Measurements from ENCODE around the gene SH3GL1. TPM values are rescaled to one million over a fixed set of nuclear protein-coding genes. Genes with fewer than 3 reads are reported as not detected.

Gene SH3GL1
- total RNA-seq, 1 donor from 2014 or later: 16.2 TPM

- no peaks in the 10 kb centered on the region for H3K36me3 ChIP-seq (ENCODE audit: control insufficient read depth in 3 of 3, insufficient read depth in 3 of 3, low read length in 3 of 3)
- no peaks in the 10 kb centered on the region for H3K27me3 ChIP-seq (ENCODE audit: control insufficient read depth in 3 of 3, insufficient read depth in 3 of 3, low read length in 3 of 3)
- peak within 1 kb of the TSS; percentile 76 to 87 (median 85) for H3K4me3 ChIP-seq (ENCODE audit: low read length in 3 of 3)
- no peaks in the 10 kb centered on the region for H3K9me3 ChIP-seq (ENCODE audit: control insufficient read depth in 3 of 3, low read length in 3 of 3)
- H3K27ac ChIP-seq (ENCODE audit: low read depth, low read length): peak within 1 kb of the TSS; percentile 86
- H3K4me1 ChIP-seq (ENCODE audit: control insufficient read depth in 3 of 3, insufficient read depth in 3 of 3, low read length in 3 of 3): peaks cover 31 to 45% (median 35%) of the 10 kb centered on the region in 3 donors
- H3K9ac ChIP-seq (ENCODE audit: low read depth in 1 of 3, low read length in 3 of 3): peak within 1 kb of the TSS; percentile 77 to 90 (median 79)
These were observed 2.0 kb upstream of the SH3GL1 start, which contains the start of gene CHAF1A for GRCh38 chr19:4402171-4403004. TSS of gene CHAF1A (plus strand) at chr19:4402640. CDS start at chr19:4402763, 123 bp downstream.

- Histone ChIP-seq H3K4me1 (ENCODE audit: control insufficient read depth in 3 of 3, insufficient read depth in 3 of 3, low read length in 3 of 3) (peaks cover 37 to 51% (median 41%) of the 10 kb centered on the region in 3 donors), H3K9ac (ENCODE audit: low read depth in 1 of 3, low read length in 3 of 3) (peak overlapping the region; percentile 60 to 72 (median 70)), H3K27me3 (ENCODE audit: control insufficient read depth in 3 of 3, insufficient read depth in 3 of 3, low read length in 3 of 3) (no peaks in the 10 kb centered on the region)
These were observed 1.4 kb upstream of the SH3GL1 start for GRCh38 chr19:4401769-4402170.

GRCh38 chr19:4399812-4400134 is 574 bp downstream of the SH3GL1 start:
- H3K27me3 ChIP-seq (ENCODE audit: control insufficient read depth in 3 of 3, insufficient read depth in 3 of 3, low read length in 3 of 3): no peaks in the 10 kb centered on the region
- H3K9ac ChIP-seq (ENCODE audit: low read depth in 1 of 3, low read length in 3 of 3): peak overlapping the region; percentile 54 to 92 (median 90)
- peak overlapping the region; percentile 73 to 91 (median 84) for H3K4me3 ChIP-seq (ENCODE audit: low read length in 3 of 3)
- peak overlapping the region; percentile 94 for H3K27ac ChIP-seq (ENCODE audit: low read depth, low read length)
- H3K36me3 ChIP-seq (ENCODE audit: control insufficient read depth in 3 of 3, insufficient read depth in 3 of 3, low read length in 3 of 3): peaks cover 0 to 7% (median 3%) of the 10 kb centered on the region in 3 donors
- H3K4me1 ChIP-seq (ENCODE audit: control insufficient read depth in 3 of 3, insufficient read depth in 3 of 3, low read length in 3 of 3): peaks cover 39 to 60% (median 44%) of the 10 kb centered on the region in 3 donors
- H3K9me3 ChIP-seq (ENCODE audit: control insufficient read depth in 3 of 3, low read length in 3 of 3): no peaks in the 10 kb centered on the region

More at GRCh38 chr19:4401769-4402170, 1.4 kb upstream of the SH3GL1 start:
- H3K4me3 ChIP-seq (ENCODE audit: low read length in 3 of 3): peak overlapping the region; percentile 41 to 64 (median 63)
- H3K36me3 ChIP-seq (ENCODE audit: control insufficient read depth in 3 of 3, insufficient read depth in 3 of 3, low read length in 3 of 3): peaks cover 0 to 3% (median 0%) of the 10 kb centered on the region in 3 donors
- peak overlapping the region; percentile 86 for H3K27ac ChIP-seq (ENCODE audit: low read depth, low read length)
- H3K9me3 ChIP-seq (ENCODE audit: control insufficient read depth in 3 of 3, low read length in 3 of 3): no peaks in the 10 kb centered on the region

- Histone ChIP-seq H3K9me3 (ENCODE audit: control insufficient read depth in 3 of 3, low read length in 3 of 3) (no peaks in the 10 kb centered on the region), H3K36me3 (ENCODE audit: control insufficient read depth in 3 of 3, insufficient read depth in 3 of 3, low read length in 3 of 3) (peaks cover 0 to 7% (median 3%) of the 10 kb centered on the region in 3 donors), H3K4me1 (ENCODE audit: control insufficient read depth in 3 of 3, insufficient read depth in 3 of 3, low read length in 3 of 3) (peaks cover 39 to 68% (median 43%) of the 10 kb centered on the region in 3 donors), H3K4me3 (ENCODE audit: low read length in 3 of 3) (peak overlapping the region in 1 of 3 donors; percentile 17), H3K9ac (ENCODE audit: low read depth in 1 of 3, low read length in 3 of 3) (peak overlapping the region; percentile 33 to 62 (median 43)), H3K27ac (ENCODE audit: low read depth, low read length) (peak overlapping the region; percentile 57), H3K27me3 (ENCODE audit: control insufficient read depth in 3 of 3, insufficient read depth in 3 of 3, low read length in 3 of 3) (no peaks in the 10 kb centered on the region)
These were observed 3.2 kb downstream of the SH3GL1 start for GRCh38 chr19:4396949-4397783.

- H3K4me3 ChIP-seq (ENCODE audit: low read length in 3 of 3): no peak overlapping the region
- H3K9ac ChIP-seq (ENCODE audit: low read depth in 1 of 3, low read length in 3 of 3): no peak overlapping the region
- H3K4me1 ChIP-seq (ENCODE audit: control insufficient read depth in 3 of 3, insufficient read depth in 3 of 3, low read length in 3 of 3): peaks cover 58 to 80% (median 62%) of the 10 kb centered on the region in 3 donors
- H3K9me3 ChIP-seq (ENCODE audit: control insufficient read depth in 3 of 3, low read length in 3 of 3): no peaks in the 10 kb centered on the region
- peaks cover 0 to 7% (median 3%) of the 10 kb centered on the region in 3 donors for H3K36me3 ChIP-seq (ENCODE audit: control insufficient read depth in 3 of 3, insufficient read depth in 3 of 3, low read length in 3 of 3)
- H3K27me3 ChIP-seq (ENCODE audit: control insufficient read depth in 3 of 3, insufficient read depth in 3 of 3, low read length in 3 of 3): no peaks in the 10 kb centered on the region
- H3K27ac ChIP-seq (ENCODE audit: low read depth, low read length): peak overlapping the region; percentile 44
These were observed 6.3 kb downstream of the SH3GL1 start for GRCh38 chr19:4393947-4394590.

GRCh38 chr19:4391701-4392483 is 8.5 kb downstream of the SH3GL1 start:
- peaks cover 0 to 5% (median 3%) of the 10 kb centered on the region in 3 donors for H3K36me3 ChIP-seq (ENCODE audit: control insufficient read depth in 3 of 3, insufficient read depth in 3 of 3, low read length in 3 of 3)
- no peaks in the 10 kb centered on the region for H3K9me3 ChIP-seq (ENCODE audit: control insufficient read depth in 3 of 3, low read length in 3 of 3)
- H3K27ac ChIP-seq (ENCODE audit: low read depth, low read length): peak overlapping the region; percentile 83
- H3K4me3 ChIP-seq (ENCODE audit: low read length in 3 of 3): peak overlapping the region; percentile 4 to 35 (median 17)
- H3K4me1 ChIP-seq (ENCODE audit: control insufficient read depth in 3 of 3, insufficient read depth in 3 of 3, low read length in 3 of 3): peaks cover 58 to 77% (median 58%) of the 10 kb centered on the region in 3 donors
- no peaks in the 10 kb centered on the region for H3K27me3 ChIP-seq (ENCODE audit: control insufficient read depth in 3 of 3, insufficient read depth in 3 of 3, low read length in 3 of 3)
- H3K9ac ChIP-seq (ENCODE audit: low read depth in 1 of 3, low read length in 3 of 3): peak overlapping the region; percentile 45 to 71 (median 47)

GRCh38 chr19:4391306-4391693 is 9.0 kb downstream of the SH3GL1 start:
- H3K9ac ChIP-seq (ENCODE audit: low read depth in 1 of 3, low read length in 3 of 3): peak overlapping the region; percentile 45 to 71 (median 47)
- H3K27me3 ChIP-seq (ENCODE audit: control insufficient read depth in 3 of 3, insufficient read depth in 3 of 3, low read length in 3 of 3): no peaks in the 10 kb centered on the region
- no peaks in the 10 kb centered on the region for H3K9me3 ChIP-seq (ENCODE audit: control insufficient read depth in 3 of 3, low read length in 3 of 3)
- H3K27ac ChIP-seq (ENCODE audit: low read depth, low read length): peak overlapping the region; percentile 83
- peaks cover 54 to 76% (median 57%) of the 10 kb centered on the region in 3 donors for H3K4me1 ChIP-seq (ENCODE audit: control insufficient read depth in 3 of 3, insufficient read depth in 3 of 3, low read length in 3 of 3)
- peak overlapping the region; percentile 4 to 40 (median 17) for H3K4me3 ChIP-seq (ENCODE audit: low read length in 3 of 3)
- peaks cover 0 to 5% (median 3%) of the 10 kb centered on the region in 3 donors for H3K36me3 ChIP-seq (ENCODE audit: control insufficient read depth in 3 of 3, insufficient read depth in 3 of 3, low read length in 3 of 3)

GRCh38 chr19:4390567-4391305 is 9.6 kb downstream of the SH3GL1 start:
- Histone ChIP-seq H3K4me3 (ENCODE audit: low read length in 3 of 3) (peak overlapping the region; percentile 29 to 46 (median 40)), H3K9ac (ENCODE audit: low read depth in 1 of 3, low read length in 3 of 3) (peak overlapping the region; percentile 44 to 71 (median 45)), H3K27ac (ENCODE audit: low read depth, low read length) (peak overlapping the region; percentile 83), H3K36me3 (ENCODE audit: control insufficient read depth in 3 of 3, insufficient read depth in 3 of 3, low read length in 3 of 3) (peaks cover 0 to 5% (median 3%) of the 10 kb centered on the region in 3 donors), H3K27me3 (ENCODE audit: control insufficient read depth in 3 of 3, insufficient read depth in 3 of 3, low read length in 3 of 3) (no peaks in the 10 kb centered on the region), H3K4me1 (ENCODE audit: control insufficient read depth in 3 of 3, insufficient read depth in 3 of 3, low read length in 3 of 3) (peaks cover 54 to 76% (median 57%) of the 10 kb centered on the region in 3 donors), H3K9me3 (ENCODE audit: control insufficient read depth in 3 of 3, low read length in 3 of 3) (no peaks in the 10 kb centered on the region)
